Mesenchymal stem cell (in vitro differentiated cells and primary cell): ENCODE results near the gene FA2H.
A peak's percentile ranks its signal among the peaks of the same experiment; 100 is the strongest.

Source experiments
- DNase-seq: peaks from one replicate; pipeline ENCODE4 v3.0.0-alpha.2; 2013
- H2AFZ ChIP-seq: one replicate; pipeline ENCODE4 v1.6.1; 2013; ENCODE audit warnings: low read depth, mild to moderate bottlenecking, control low read depth, inconsistent platforms, low read length, moderate library complexity
- H2AK5ac ChIP-seq: 2 replicates; pipeline ENCODE4 v1.6.1; 2013; ENCODE audit warnings: low read length, moderate library complexity, mild to moderate bottlenecking, inconsistent platforms; ENCODE audit not compliant: severe bottlenecking
- H2BK120ac ChIP-seq: one replicate; pipeline ENCODE4 v1.6.1; 2013; ENCODE audit warnings: low read depth, mild to moderate bottlenecking, inconsistent platforms, low read length, moderate library complexity
- H2BK12ac ChIP-seq, 2 experiments: one replicate each; pipeline ENCODE4 v1.6.1; 2013; ENCODE audit warnings: inconsistent platforms in 2 of 2, low read length in 2 of 2, mild to moderate bottlenecking in 2 of 2, moderate library complexity in 2 of 2, control low read depth in 1 of 2
- H2BK15ac ChIP-seq: one replicate; pipeline ENCODE4 v1.6.1; 2013; ENCODE audit warnings: mild to moderate bottlenecking, low read depth, inconsistent platforms; ENCODE audit not compliant: poor library complexity, severe bottlenecking
- H2BK5ac ChIP-seq: 2 replicates; pipeline ENCODE4 v1.6.1; 2013; ENCODE audit warnings: low read depth, mild to moderate bottlenecking, low read length, control low read depth, inconsistent platforms; ENCODE audit not compliant: poor library complexity, severe bottlenecking
- H3K14ac ChIP-seq, 2 experiments: one replicate each; pipeline ENCODE4 v1.6.1; 2013; ENCODE audit warnings: inconsistent platforms in 2 of 2, low read length in 2 of 2, control low read depth in 1 of 2, mild to moderate bottlenecking in 1 of 2, moderate library complexity in 1 of 2
- H3K18ac ChIP-seq, 2 experiments: one replicate each; pipeline ENCODE4 v1.6.1; 2013; ENCODE audit warnings: inconsistent platforms in 2 of 2, low read length in 2 of 2, control low read depth in 1 of 2, low read depth in 1 of 2, mild to moderate bottlenecking in 1 of 2
- H3K23ac ChIP-seq, 2 experiments: one replicate each; pipeline ENCODE4 v1.6.1; 2013; ENCODE audit warnings: inconsistent platforms in 2 of 2, low read length in 2 of 2, mild to moderate bottlenecking in 2 of 2, moderate library complexity in 2 of 2, control low read depth in 1 of 2
- H3K27ac ChIP-seq: 2 replicates; pipeline ENCODE4 v1.5.1; 2013; ENCODE audit warnings: mild to moderate bottlenecking, moderate library complexity, low read length, control low read depth, inconsistent platforms; ENCODE audit not compliant: poor library complexity, severe bottlenecking
- H3K27me3 ChIP-seq, 2 experiments: 2 replicates each; pipeline versions ENCODE4 v1.6.1 to v1.7.0; 2013; ENCODE audit warnings: low read length in 2 of 2, mild to moderate bottlenecking in 2 of 2, moderate library complexity in 2 of 2, control low read depth in 1 of 2, inconsistent platforms in 1 of 2; ENCODE audit not compliant: control insufficient read depth in 1 of 2, insufficient read depth in 1 of 2
- H3K36me3 ChIP-seq, 2 experiments: 2 replicates each; pipeline versions ENCODE4 v1.6.1 to v1.7.0; 2013; ENCODE audit warnings: low read length in 2 of 2, control low read depth in 1 of 2, inconsistent platforms in 1 of 2, low read depth in 1 of 2, mild to moderate bottlenecking in 1 of 2; ENCODE audit not compliant: insufficient read depth in 2 of 2, control insufficient read depth in 1 of 2
- H3K4ac ChIP-seq, 2 experiments: one replicate each; pipeline ENCODE4 v1.6.1; 2013; ENCODE audit warnings: inconsistent platforms in 2 of 2, low read length in 2 of 2, mild to moderate bottlenecking in 2 of 2, moderate library complexity in 2 of 2, control low read depth in 1 of 2, low read depth in 1 of 2
- H3K4me1 ChIP-seq: 2 replicates; pipeline ENCODE4 v1.6.1; 2013; ENCODE audit warnings: low read depth, low read length, control low read depth; ENCODE audit not compliant: control insufficient read depth, insufficient read depth
- H3K4me2 ChIP-seq: 2 replicates; pipeline ENCODE4 v1.6.1; 2013; ENCODE audit warnings: low read length, mild to moderate bottlenecking, inconsistent platforms; ENCODE audit not compliant: poor library complexity, severe bottlenecking
- H3K4me3 ChIP-seq, 2 experiments: 2 replicates each; pipeline versions ENCODE4 v1.5.1 to v1.7.0; 2013; ENCODE audit warnings: low read length in 2 of 2, mild to moderate bottlenecking in 2 of 2, control low read depth in 1 of 2, low read depth in 1 of 2; ENCODE audit not compliant: insufficient read depth in 1 of 2
- H3K79me1 ChIP-seq: replicated peaks from 2 replicates; pipeline ENCODE4 v1.6.1; 2013; ENCODE audit warnings: mild to moderate bottlenecking, control low read depth, low read length, inconsistent platforms; ENCODE audit not compliant: poor library complexity, severe bottlenecking
- H3K9ac ChIP-seq: 2 replicates; pipeline ENCODE4 v1.7.0; 2013; ENCODE audit warnings: mild to moderate bottlenecking, low read length, moderate library complexity
- H3K9me3 ChIP-seq: 2 replicates; pipeline ENCODE4 v1.7.0; 2013; ENCODE audit warnings: mild to moderate bottlenecking, low read length; ENCODE audit not compliant: control insufficient read depth
- H4K8ac ChIP-seq: one replicate; pipeline ENCODE4 v1.6.1; 2013; ENCODE audit warnings: inconsistent platforms, mild to moderate bottlenecking, low read length, moderate library complexity
- H4K91ac ChIP-seq: one replicate; pipeline ENCODE4 v1.6.1; 2013; ENCODE audit warnings: mild to moderate bottlenecking, low read length, inconsistent platforms
- WGBS: methylation state at CpG from one replicate; pipeline ENCODE4 v1.1.7; 2013; ENCODE audit warnings: mixed read lengths; 5-methylcytosine and 5-hydroxymethylcytosine counted together

The FA2H gene

GRCh38 chr16:74759564-74759963, 15.1 kb downstream of the FA2H start:
- H2BK15ac ChIP-seq: no peak overlapping the region
- no peaks in the 10 kb centered on the region for H3K36me3 ChIP-seq
- H3K4me1 ChIP-seq: peaks cover 4% of the 10 kb centered on the region
- H3K14ac ChIP-seq: no peak overlapping the region
- H3K4me3 ChIP-seq: peak overlapping the region in 1 of 2 experiments; percentile 21
- H2AK5ac ChIP-seq: no peak overlapping the region
- H3K27me3 ChIP-seq: peaks cover 0 to 19% of the 10 kb centered on the region in 2 experiments
- no peaks in the 10 kb centered on the region for H3K9me3 ChIP-seq
- DNase-seq: no peak
- no peak overlapping the region for H3K27ac ChIP-seq
- no peak overlapping the region for H4K8ac ChIP-seq
- H4K91ac ChIP-seq: no peak overlapping the region
- no peak overlapping the region for H3K4ac ChIP-seq
- no peak overlapping the region for H2BK120ac ChIP-seq
- H3K79me1 ChIP-seq: no peaks in the 10 kb centered on the region
- no peak overlapping the region for H3K18ac ChIP-seq
- H2BK12ac ChIP-seq: no peak overlapping the region
- H2AFZ ChIP-seq: no peak overlapping the region
- H2BK5ac ChIP-seq: no peak overlapping the region
- H3K9ac ChIP-seq: no peak overlapping the region
- H3K4me2 ChIP-seq: no peak overlapping the region
- H3K23ac ChIP-seq: no peak overlapping the region
- WGBS: 90% methylated on average over 3 of the region's 3 CpGs

GRCh38 chr16:74758801-74759200, 15.8 kb downstream of the FA2H start:
- Histone ChIP-seq H2AK5ac (no peak overlapping the region), H4K8ac (no peak overlapping the region), H3K23ac (no peak overlapping the region), H3K4me1 (peaks cover 4% of the 10 kb centered on the region), H3K4me2 (no peak overlapping the region), H3K9me3 (no peaks in the 10 kb centered on the region), H3K4me3 (no peak overlapping the region), H3K27me3 (peaks cover 0 to 12% of the 10 kb centered on the region in 2 experiments), H2BK12ac (no peak overlapping the region), H2BK120ac (no peak overlapping the region), H2BK15ac (no peak overlapping the region), H2AFZ (no peak overlapping the region), H3K9ac (no peak overlapping the region), H3K36me3 (no peaks in the 10 kb centered on the region), H3K27ac (no peak overlapping the region), H3K18ac (no peak overlapping the region), H4K91ac (no peak overlapping the region), H3K79me1 (no peaks in the 10 kb centered on the region), H2BK5ac (no peak overlapping the region), H3K14ac (no peak overlapping the region), H3K4ac (no peak overlapping the region)
- no peak for DNase-seq
- 88% methylated on average over 4 of the region's 4 CpGs for WGBS

GRCh38 chr16:74757349-74757748, 17.3 kb downstream of the FA2H start:
- Histone ChIP-seq H3K4me3 (no peak overlapping the region), H3K27ac (no peak overlapping the region), H3K4ac (no peak overlapping the region), H3K14ac (no peak overlapping the region), H3K79me1 (no peaks in the 10 kb centered on the region), H4K8ac (no peak overlapping the region), H3K4me2 (no peak overlapping the region), H3K36me3 (no peaks in the 10 kb centered on the region), H3K27me3 (peaks cover 0 to 19% of the 10 kb centered on the region in 2 experiments), H4K91ac (no peak overlapping the region), H2AFZ (no peak overlapping the region), H2BK120ac (no peak overlapping the region), H3K9ac (no peak overlapping the region), H3K23ac (no peak overlapping the region), H3K9me3 (no peaks in the 10 kb centered on the region), H2BK12ac (no peak overlapping the region), H2BK15ac (no peak overlapping the region), H3K4me1 (peaks cover 4% of the 10 kb centered on the region), H2AK5ac (no peak overlapping the region), H2BK5ac (no peak overlapping the region), H3K18ac (no peak overlapping the region)
- WGBS: 82% methylated on average over 4 of the region's 4 CpGs
- DNase-seq: no peak

GRCh38 chr16:74756203-74756602, 18.4 kb downstream of the FA2H start:
- Histone ChIP-seq H2BK5ac (no peak overlapping the region), H3K36me3 (no peaks in the 10 kb centered on the region), H2AFZ (no peak overlapping the region), H4K91ac (no peak overlapping the region), H2BK120ac (no peak overlapping the region), H3K79me1 (no peaks in the 10 kb centered on the region), H3K9me3 (no peaks in the 10 kb centered on the region), H3K27ac (no peak overlapping the region), H2BK12ac (no peak overlapping the region), H2BK15ac (no peak overlapping the region), H3K4me2 (no peak overlapping the region), H3K14ac (peak overlapping the region in 1 of 2 experiments; percentile 36), H3K23ac (no peak overlapping the region), H3K9ac (no peak overlapping the region), H3K27me3 (peaks cover 0 to 31% of the 10 kb centered on the region in 2 experiments), H2AK5ac (no peak overlapping the region), H3K4me3 (no peak overlapping the region), H3K18ac (no peak overlapping the region), H3K4ac (no peak overlapping the region), H3K4me1 (peaks cover 4% of the 10 kb centered on the region), H4K8ac (no peak overlapping the region)
- WGBS: 81% methylated on average over 5 of the region's 6 CpGs
- DNase-seq: no peak
